Transverse colon (tissue), 4 donors: ENCODE results near the gene PNKD. TPM values are rescaled to one million over a fixed set of nuclear protein-coding genes. Genes with fewer than 3 reads are reported as not detected.

Experiments used
- DNase-seq: peaks from one replicate; pipeline ENCODE4 v3.0.0-alpha.2; 2019
- H3K27ac ChIP-seq, 4 donors: fragments of 200-600 bp; sonication (generic); 2 replicates each; pipeline ENCODE4 v1.5.1; 2016 to 2018; ENCODE audit warnings: inconsistent platforms in 4 of 4
- H3K27me3 ChIP-seq: fragments of 200-600 bp; sonication (generic); 2 replicates; pipeline ENCODE4 v1.5.1; 2017; ENCODE audit warnings: inconsistent platforms
- H3K36me3 ChIP-seq, 4 donors: fragments of 200-600 bp; sonication (generic); 2 replicates each; pipeline ENCODE4 v1.5.1; 2017 to 2019; ENCODE audit warnings: inconsistent platforms in 4 of 4
- H3K4me1 ChIP-seq, 4 donors: fragments of 200-600 bp; sonication (generic); 2 replicates each; pipeline ENCODE4 v1.5.1; 2017 to 2020; ENCODE audit warnings: inconsistent platforms in 4 of 4
- H3K4me3 ChIP-seq, 4 donors: fragments of 200-600 bp; sonication (generic); 1 replicate in 1 of 4; 2 replicates in 3 of 4; pipeline versions ENCODE4 v1.5.1 to v1.6.1; 2017 to 2019; ENCODE audit warnings: inconsistent platforms in 4 of 4
- H3K9me3 ChIP-seq, 2 donors: fragments of 200-600 bp; sonication (generic); 2 replicates each; pipeline ENCODE4 v1.5.1; 2017 to 2019; ENCODE audit warnings: inconsistent platforms in 2 of 2
- EP300 ChIP-seq: sonication (generic); formaldehyde crosslinking; IDR thresholded peaks from one replicate; pipeline ENCODE4 v1.6.1; 2017; ENCODE audit warnings: antibody characterized with exemption, low read depth
- POLR2A ChIP-seq: fragments of 450-650 bp; IDR thresholded peaks from one replicate; pipeline ENCODE4 v1.6.1; 2016; ENCODE audit warnings: antibody characterized with exemption, mild to moderate bottlenecking, moderate library complexity
- POLR2AphosphoS5 ChIP-seq, 3 donors: sonication (generic); formaldehyde crosslinking; IDR thresholded peaks; one replicate each; pipeline ENCODE4 v1.6.1; 2016; ENCODE audit warnings: antibody characterized with exemption in 3 of 3
- WGBS, 2 donors: methylation state at CpG; one replicate each; pipeline ENCODE4 v1.1.5; 2018; ENCODE audit warnings: low coverage in 1 of 2; 5-methylcytosine and 5-hydroxymethylcytosine counted together
- in situ Hi-C, 4 donors: fragments of 200-750 bp; cut with MboI; loops; one replicate each; pipeline versions ENCODE4 v1.15.0 to v1.15.1; 2017; ENCODE audit warnings: low sequenced_read_pairs in 3 of 4, low pct_ligation_motif_present in 1 of 4, low pct_unique_long_range_greater_than_20kb in 1 of 4
- intact Hi-C: fragments of 100-400 bp; cut with DNase I; formaldehyde crosslinking; loops from one replicate; pipeline ENCODE4 v1.15.1; 2023; ENCODE audit warnings: low total_unique reads
- total RNA-seq, 4 donors: library from RNA; depleted of rRNA; stranded (reverse); fragments of >200 nt; gene quantifications; one replicate each; pipeline ENCODE4 v1.1.0, GENCODE V29; 2016
- TF ChIP-seq, protein P1 (sequence below), 5 experiments: fragments of 200-600 bp in 3 of 5; fragments of 450-650 bp in 2 of 5; sonication (generic) in 3 of 5; IDR thresholded peaks; 1 replicate in 2 of 5; 2 replicates in 3 of 5; pipeline ENCODE4 v1.5.1; 2016 to 2017; ENCODE audit warnings: antibody characterized with exemption in 5 of 5, inconsistent platforms in 3 of 5, mild to moderate bottlenecking in 2 of 5, moderate library complexity in 1 of 5

The PNKD gene
- total RNA-seq, 4 donors from 2014 or later = 14.3 to 111 (median 100) TPM

DNA sequence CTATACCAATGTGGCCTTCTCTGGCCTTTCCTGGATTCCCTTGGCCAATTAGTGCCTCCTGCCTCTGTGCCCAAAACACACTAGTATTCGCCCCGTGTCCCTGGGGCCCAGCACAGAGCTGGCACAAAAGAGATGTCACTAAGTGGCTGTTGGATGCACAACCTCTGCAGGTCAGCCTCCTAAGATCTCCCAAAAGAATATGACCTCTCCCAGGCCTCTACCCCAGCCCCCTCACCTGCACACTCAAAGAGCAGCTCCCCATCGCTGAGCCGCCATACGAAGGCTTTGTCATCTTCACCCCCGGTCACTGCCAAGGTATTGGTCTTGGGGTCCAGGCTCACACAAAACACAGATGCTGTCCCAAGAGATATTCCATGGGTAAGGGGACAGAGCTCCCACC lies 3.1 kb upstream of the PNKD start:
- H3K4me1 ChIP-seq = peaks cover 49 to 65% (median 58%) of the 10 kb centered on the region in 4 donors

GRCh38 chr2:218270721-218271486 lies 585 bp downstream of the PNKD start:
- H3K4me1 ChIP-seq = peaks cover 26 to 59% (median 44%) of the 10 kb centered on the region in 4 donors
- in situ Hi-C loops = no loop called here
- WGBS, 2 donors = 4% methylated on average over 14 to 23 of the region's 23 CpGs
- TF ChIP-seq POLR2A = peak; percentile 6
- TF ChIP-seq EP300 = no peak
- TF ChIP-seq POLR2AphosphoS5 (IDR thresholded peaks at IDR 0.05) = peak in 2 of 3 donors; percentile 21 to 38
- H3K36me3 ChIP-seq = peaks cover 0 to 28% (median 13%) of the 10 kb centered on the region in 4 donors
- intact Hi-C loops = loop anchor here (1.0 kb wide), 1 partner anchor 125 kb away; no protein-coding TSS in a partner anchor
- peak; percentile 43 for DNase-seq
- H3K9me3 ChIP-seq = no peaks in the 10 kb centered on the region
- no peaks in the 10 kb centered on the region for H3K27me3 ChIP-seq
- peak overlapping the region; percentile 63 to 98 (median 84) for H3K4me3 ChIP-seq
- peak overlapping the region; percentile 85 to 89 (median 88) for H3K27ac ChIP-seq

More for the DNA sequence above, 3.1 kb upstream of the PNKD start:
- no peak for DNase-seq
- TF ChIP-seq POLR2AphosphoS5 (IDR thresholded peaks at IDR 0.05) = no peak
- no peak for TF ChIP-seq EP300
- no peak for TF ChIP-seq POLR2A
- TF ChIP-seq, protein P1, sequence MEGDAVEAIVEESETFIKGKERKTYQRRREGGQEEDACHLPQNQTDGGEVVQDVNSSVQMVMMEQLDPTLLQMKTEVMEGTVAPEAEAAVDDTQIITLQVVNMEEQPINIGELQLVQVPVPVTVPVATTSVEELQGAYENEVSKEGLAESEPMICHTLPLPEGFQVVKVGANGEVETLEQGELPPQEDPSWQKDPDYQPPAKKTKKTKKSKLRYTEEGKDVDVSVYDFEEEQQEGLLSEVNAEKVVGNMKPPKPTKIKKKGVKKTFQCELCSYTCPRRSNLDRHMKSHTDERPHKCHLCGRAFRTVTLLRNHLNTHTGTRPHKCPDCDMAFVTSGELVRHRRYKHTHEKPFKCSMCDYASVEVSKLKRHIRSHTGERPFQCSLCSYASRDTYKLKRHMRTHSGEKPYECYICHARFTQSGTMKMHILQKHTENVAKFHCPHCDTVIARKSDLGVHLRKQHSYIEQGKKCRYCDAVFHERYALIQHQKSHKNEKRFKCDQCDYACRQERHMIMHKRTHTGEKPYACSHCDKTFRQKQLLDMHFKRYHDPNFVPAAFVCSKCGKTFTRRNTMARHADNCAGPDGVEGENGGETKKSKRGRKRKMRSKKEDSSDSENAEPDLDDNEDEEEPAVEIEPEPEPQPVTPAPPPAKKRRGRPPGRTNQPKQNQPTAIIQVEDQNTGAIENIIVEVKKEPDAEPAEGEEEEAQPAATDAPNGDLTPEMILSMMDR (IDR thresholded peaks at IDR 0.05) = no peak
- in situ Hi-C loops = no loop called here
- intact Hi-C loops = no loop called here
- WGBS, 2 donors = 94% methylated on average over 6 of the region's 6 CpGs; no CpG with 5 or more reads in 1 of the 2 donors
- Histone ChIP-seq H3K27ac (no peak overlapping the region), H3K27me3 (no peaks in the 10 kb centered on the region), H3K4me3 (no peak overlapping the region), H3K9me3 (no peaks in the 10 kb centered on the region), H3K36me3 (peaks cover 0 to 16% (median 8%) of the 10 kb centered on the region in 4 donors)

GRCh38 chr2:218271487-218271797 lies 1.1 kb downstream of the PNKD start:
- WGBS, 2 donors = 22 to 52% methylated on average over 3 to 4 of the region's 4 CpGs
- H3K4me1 ChIP-seq = peaks cover 26 to 59% (median 44%) of the 10 kb centered on the region in 4 donors
- TF ChIP-seq EP300 (no peak), POLR2A (no peak), POLR2AphosphoS5 (IDR thresholded peaks at IDR 0.05) (no peak)
- TF ChIP-seq, protein P1 (IDR thresholded peaks at IDR 0.05) = no peak
- peak overlapping the region; percentile 85 to 89 (median 88) for H3K27ac ChIP-seq
- in situ Hi-C loops (no loop called here), intact Hi-C loops (loop anchor here (1.0 kb wide), 1 partner anchor 125 kb away; no protein-coding TSS in a partner anchor)
- peaks cover 0 to 26% (median 13%) of the 10 kb centered on the region in 4 donors for H3K36me3 ChIP-seq
- peak overlapping the region in 3 of 4 donors; percentile 63 to 98 (median 82) for H3K4me3 ChIP-seq
- H3K9me3 ChIP-seq = no peaks in the 10 kb centered on the region
- no peaks in the 10 kb centered on the region for H3K27me3 ChIP-seq
- peak; percentile 62 for DNase-seq

DNA sequence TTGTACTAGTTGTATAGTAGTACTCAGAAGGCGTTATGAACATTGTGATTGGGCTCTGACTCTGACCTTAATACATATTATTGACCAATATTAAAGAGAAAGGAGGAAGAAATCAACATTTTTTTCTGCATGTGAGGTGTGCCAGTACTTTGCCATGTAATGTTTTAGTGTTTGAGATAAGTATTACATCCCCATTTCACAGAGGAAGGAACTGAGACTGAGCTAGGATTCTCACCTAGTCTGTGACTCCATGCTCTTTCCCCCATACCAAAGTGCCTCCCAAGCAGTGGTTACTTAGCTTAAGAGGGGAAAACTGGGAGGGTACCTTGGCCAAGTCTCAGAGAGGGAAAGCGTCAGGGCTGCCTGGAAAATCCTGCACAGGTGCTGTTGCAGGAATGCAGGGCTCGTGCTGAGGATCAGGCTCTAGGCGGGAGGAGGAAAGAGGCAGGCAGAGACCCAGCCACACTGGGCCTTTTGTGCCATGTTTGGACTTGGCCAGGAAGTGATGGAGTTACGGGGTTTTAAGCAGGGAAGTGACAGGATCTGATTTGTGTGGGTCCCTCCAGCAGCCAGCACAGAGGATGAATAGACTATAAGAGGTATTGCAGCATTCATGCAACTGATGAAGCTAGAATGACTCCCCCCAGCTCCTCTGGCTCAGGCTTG lies 1.7 kb downstream of the PNKD start:
- peaks cover 26 to 59% (median 44%) of the 10 kb centered on the region in 4 donors for H3K4me1 ChIP-seq
- no peaks in the 10 kb centered on the region for H3K27me3 ChIP-seq
- TF ChIP-seq, protein P1 (IDR thresholded peaks at IDR 0.05) = no peak
- TF ChIP-seq POLR2A = no peak
- TF ChIP-seq EP300 = no peak
- no peak for TF ChIP-seq POLR2AphosphoS5 (IDR thresholded peaks at IDR 0.05)
- peak overlapping the region; percentile 85 to 89 (median 88) for H3K27ac ChIP-seq
- peak overlapping the region in 1 of 4 donors; percentile 98 for H3K4me3 ChIP-seq
- peaks cover 0 to 26% (median 14%) of the 10 kb centered on the region in 4 donors for H3K36me3 ChIP-seq
- intact Hi-C loops (loop anchor here (1.0 kb wide), 1 partner anchor 124 kb away; no protein-coding TSS in a partner anchor), in situ Hi-C loops (no loop called here)
- no peak for DNase-seq
- H3K9me3 ChIP-seq = no peaks in the 10 kb centered on the region
- 41 to 57% methylated on average over 2 to 5 of the region's 5 CpGs for WGBS, 2 donors
